WI38 (cell line): Measurements from ENCODE around the gene MMP17.

Experiments used
- H3K4me3 ChIP-seq: 2 replicates; pipeline ENCODE4 v1.5.1; 2011; ENCODE audit warnings: low read depth, mild to moderate bottlenecking, control low read depth, low read length
- CTCF ChIP-seq: IDR thresholded peaks from 2 replicates; pipeline ENCODE4 v1.5.1; 2012; ENCODE audit warnings: low read depth, mild to moderate bottlenecking, control low read depth, low read length

Gene MMP17

GRCh38 chr12:131799828-131800593, 28.2 kb upstream of the MMP17 start:
- H3K4me3 ChIP-seq: no peak overlapping the region
- TF ChIP-seq CTCF: no peak

- no peak overlapping the region for H3K4me3 ChIP-seq
- no peak for TF ChIP-seq CTCF
Observed at GRCh38 chr12:131800594-131801135, 27.5 kb upstream of the MMP17 start.

GRCh38 chr12:131801254-131801866, 26.8 kb upstream of the MMP17 start:
- TF ChIP-seq CTCF: no peak
- no peak overlapping the region for H3K4me3 ChIP-seq

GRCh38 chr12:131803961-131804521, 24.2 kb upstream of the MMP17 start:
- no peak overlapping the region for H3K4me3 ChIP-seq
- no peak for TF ChIP-seq CTCF

GRCh38 chr12:131805421-131805820, 22.8 kb upstream of the MMP17 start:
- TF ChIP-seq CTCF: no peak
- H3K4me3 ChIP-seq: no peak overlapping the region

GRCh38 chr12:131806674-131807073, 21.5 kb upstream of the MMP17 start:
- no peak for TF ChIP-seq CTCF
- H3K4me3 ChIP-seq: no peak overlapping the region
